HG02642 (cell line): ENCODE results near the gene LTA.

Source experiments
- ATAC-seq: cut with Tn5 transposase; IDR thresholded peaks from one replicate; pipeline ENCODE4 v1.9.1; 2021; ENCODE audit warnings: mild to moderate bottlenecking; ENCODE audit not compliant: unreplicated experiment, poor library complexity

LTA gene

GRCh38 chr6:31621320-31621939 lies 49.3 kb downstream of the LTA start:
- ATAC-seq = no peak

- no peak for ATAC-seq
Observed at GRCh38 chr6:31621991-31622390, 49.9 kb downstream of the LTA start.

- no peak for ATAC-seq
Observed at GRCh38 chr6:31622684-31623091, 50.6 kb downstream of the LTA start.
